MV-4-11 (cell line): Measurements from ENCODE around the gene NANOS2.

Experiments used
- DNase-seq: peaks from one replicate; lab custom pipeline; 2025; lab: John Stamatoyannopoulos, UW

Gene NANOS2

GRCh38 chr19:45913874-45914830 lies at the start of gene NANOS2:
TSS of gene NANOS2 (minus strand) at chr19:45914778. CDS start at chr19:45914693, 85 bp downstream.
- no peak for DNase-seq

GRCh38 chr19:45962021-45962420 lies 47.4 kb upstream of the NANOS2 start:
- DNase-seq = no peak

GRCh38 chr19:45960595-45961235 lies 46.1 kb upstream of the NANOS2 start:
- DNase-seq = no peak

- no peak for DNase-seq
Observed at GRCh38 chr19:45959517-45960025, 45.0 kb upstream of the NANOS2 start.

- no peak for DNase-seq
Observed at GRCh38 chr19:45958769-45959516, 44.4 kb upstream of the NANOS2 start.

GRCh38 chr19:45958320-45958719 lies 43.7 kb upstream of the NANOS2 start:
- no peak for DNase-seq

GRCh38 chr19:45955905-45956608 lies 41.5 kb upstream of the NANOS2 start:
- DNase-seq = peak; percentile 26

- no peak for DNase-seq
Observed at GRCh38 chr19:45954156-45954555, 39.6 kb upstream of the NANOS2 start.

- DNase-seq = no peak
Observed at GRCh38 chr19:45953676-45954075, 39.1 kb upstream of the NANOS2 start.

- peak; percentile 70 for DNase-seq
Observed at GRCh38 chr19:45952686-45953505, 38.3 kb upstream of the NANOS2 start.

GRCh38 chr19:45952341-45952685 lies 37.7 kb upstream of the NANOS2 start:
- DNase-seq = no peak

- DNase-seq = no peak
Observed at GRCh38 chr19:45947926-45948325, 33.3 kb upstream of the NANOS2 start.

GRCh38 chr19:45940515-45940805 lies 25.9 kb upstream of the NANOS2 start:
- DNase-seq = no peak

GRCh38 chr19:45939792-45940514 lies 25.4 kb upstream of the NANOS2 start:
- DNase-seq = no peak

GRCh38 chr19:45938733-45939319 lies 24.2 kb upstream of the NANOS2 start:
- no peak for DNase-seq

GRCh38 chr19:45935267-45935666 lies 20.7 kb upstream of the NANOS2 start:
- DNase-seq = no peak

GRCh38 chr19:45934551-45935230 lies 20.1 kb upstream of the NANOS2 start:
- DNase-seq = no peak

- DNase-seq = no peak
Observed at GRCh38 chr19:45933759-45934158, 19.2 kb upstream of the NANOS2 start.

- no peak for DNase-seq
Observed at GRCh38 chr19:45931055-45931454, 16.5 kb upstream of the NANOS2 start.
